ENCODE results near the gene SLC44A4. TPM values are rescaled to one million over a fixed set of nuclear protein-coding genes. Genes with fewer than 3 reads are reported as not detected.

Gene SLC44A4
- total and polyA plus RNA-seq, 9 of the 15 experiments (the other 6 are each of a cell fraction or from before 2014, with no cell fraction given) = 7.9 to 18.6 (median 11.2) TPM

DNA sequence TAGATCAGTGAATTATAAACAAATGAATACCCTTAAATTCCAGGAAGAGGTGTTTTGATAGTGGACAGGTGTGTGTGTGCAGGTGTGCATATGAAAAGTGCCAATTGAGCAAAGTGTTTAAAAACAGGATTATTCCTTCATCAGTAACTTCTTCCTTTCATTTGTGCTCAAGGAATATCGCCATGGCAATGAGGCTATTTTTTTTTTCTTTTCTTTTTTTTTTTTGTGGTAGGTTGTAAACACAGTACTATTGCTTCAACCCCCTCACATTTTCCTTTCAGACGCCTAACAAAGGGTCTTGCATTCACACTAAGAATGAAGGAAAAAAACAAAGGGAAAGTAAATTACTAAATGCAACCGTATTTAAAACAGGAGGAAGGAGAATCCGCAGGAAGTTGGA, 53.2 kb downstream of the SLC44A4 start:
- ATAC-seq (no peak), DNase-seq (ENCODE audit: extremely low read depth in 1 of 4, low spot score in 3 of 4) (no peak), FAIRE-seq (no peak)
- Histone ChIP-seq H3K9me1 (ENCODE audit: control insufficient read depth, insufficient read depth, low read length) (no peaks in the 10 kb centered on the region), H2AFZ (ENCODE audit: low read depth, low read length) (peak overlapping the region; percentile 34), H3K36me3 (ENCODE audit: control insufficient read depth, insufficient read depth, low read length) (peaks cover 6% of the 10 kb centered on the region; the same call in 1 of the 3 replicates), H3K27ac (ENCODE audit: extremely low read depth, low read depth, low read length) (peak overlapping the region; percentile 78), H3K4me2 (ENCODE audit: insufficient read depth, low read length) (no peak overlapping the region), H3K4me3 (no peak overlapping the region), H3K79me2 (ENCODE audit: control insufficient read depth, insufficient read depth, low read length) (peaks cover 51% of the 10 kb centered on the region), H3K27me3 (ENCODE audit: control insufficient read depth in 2 of 2, insufficient read depth in 2 of 2, low read length in 2 of 2) (no peaks in the 10 kb centered on the region), H3K4me1 (replicated peaks in 1 of 2; ENCODE audit: control insufficient read depth in 2 of 2, insufficient read depth in 2 of 2, low read length in 2 of 2) (peaks cover 38 to 41% of the 10 kb centered on the region in 2 experiments), H4K20me1 (replicated peaks; ENCODE audit: control insufficient read depth, insufficient read depth, low read length) (peaks cover 5% of the 10 kb centered on the region; the same call in 1 of the 2 replicates), H3K9ac (ENCODE audit: insufficient read depth in 1 of 2, low read depth in 2 of 2, low read length in 2 of 2) (peak overlapping the region in 1 of 2 experiments; percentile 3; a peak in 1 of 4 replicates), H3K9me3 (replicated peaks; ENCODE audit: control insufficient read depth, insufficient read depth, low read depth, low read length) (no peaks in the 10 kb centered on the region)
- intact Hi-C loops (cut with micrococcal nuclease) (loop anchor here (10.0 kb wide), 1 partner anchor 349 kb away; the partner anchor contains the start of genes AGPAT1 and RNF5), in situ Hi-C loops (cut with MboI) (no loop called here)
- ChIA-PET CTCF (ENCODE audit: low intra/inter-chr PET ratio) (interaction anchor here (0.7 kb wide), 1 partner anchor 274 kb away, joined by 4 read pairs; no protein-coding TSS in a partner anchor), POLR2A (interaction anchor here (0.6 to 6.4 kb wide), 8 partner anchors 8 to 108 kb away, joined by 3 to 93 read pairs (median 12); partner anchors contain the start of genes CLIC1, HSPA1A, HSPA1L and LSM2)
- no TSS peak for BruUV-seq (replicated peaks)
- TF ChIP-seq TAF7 (tag; IDR thresholded peaks at IDR 0.05) (no peak), NFATC3 (IDR thresholded peaks at IDR 0.05) (no peak), CHCHD3 (CRISPR knock-in tag; IDR thresholded peaks at IDR 0.05) (0 out of 2 replicates have a peak, but pooled peaks have one; percentile 5), ZNF384 (IDR thresholded peaks at IDR 0.05; ENCODE audit: low read depth, low read length) (peak; percentile 66), ZNF212 (CRISPR knock-in tag; IDR thresholded peaks at IDR 0.05) (no peak), ZFX (CRISPR knock-in tag; IDR thresholded peaks at IDR 0.05) (no peak)
- WGBS (ENCODE audit: insufficient coverage, low coverage, missing lambda C conversion rate) = 82% methylated on average over 4 of the region's 4 CpGs
